Endothelial cell of umbilical vein (primary cell): ENCODE data around the gene CAPG. TPM values are rescaled to one million over a fixed set of nuclear protein-coding genes. Genes with fewer than 3 reads are reported as not detected.

Experiments used
- BruUV-seq: library from RNA; stranded (reverse); fragments of 400-500 nt; replicated peaks from 2 replicates; lab custom pipeline; 2021; lab: Mats Ljungman, UMichigan
- CTCF ChIA-PET: fragments of 300-600, 350-600 bp; sonication (Branson Sonifier 250); formaldehyde crosslinking; loops from one replicate; lab custom pipeline; 2021; ENCODE audit warnings: antibody characterized with exemption, inconsistent platforms; lab: Charles Lee
- POLR2A ChIA-PET: fragments of 300-600, 350-600 bp; sonication (Branson Sonifier 250); formaldehyde crosslinking; loops from one replicate; lab custom pipeline; 2021; ENCODE audit warnings: antibody characterized with exemption, inconsistent platforms; lab: Charles Lee
- DNase-seq: peaks from one replicate; pipeline ENCODE4 v3.0.0-alpha.2; 2011; ENCODE audit warnings: low read depth, low spot score
- FAIRE-seq: peaks from 2 replicates; lab custom pipeline; 2011; peaks lifted over from hg19 to GRCh38; lab: Jason Lieb, UNC
- H2AFZ ChIP-seq: 2 replicates; pipeline ENCODE4 v1.6.0; 2012; ENCODE audit warnings: low read depth, low read length, control low read depth, inconsistent platforms
- H3K27ac ChIP-seq: 2 replicates; pipeline ENCODE4 v1.5.1; 2011; ENCODE audit warnings: low read depth, mild to moderate bottlenecking, control low read depth, low read length, moderate library complexity; ENCODE audit not compliant: insufficient read depth
- H3K27me3 ChIP-seq, 2 experiments: 2 replicates each; pipeline versions ENCODE4 v1.6.0 to v1.6.1; 2011; ENCODE audit warnings: low read length in 2 of 2, mixed read lengths in 1 of 2; ENCODE audit not compliant: control insufficient read depth in 2 of 2, insufficient read depth in 2 of 2
- H3K36me3 ChIP-seq, 2 experiments: 2 replicates in 1 of 2; 3 replicates in 1 of 2; pipeline ENCODE4 v1.5.1; 2011; ENCODE audit warnings: low read length in 2 of 2, mild to moderate bottlenecking in 1 of 2, moderate library complexity in 1 of 2; ENCODE audit not compliant: control insufficient read depth in 2 of 2, insufficient read depth in 2 of 2; ENCODE audit errors: extremely low read depth in 1 of 2
- H3K4me1 ChIP-seq: 3 replicates; pipeline ENCODE4 v1.5.1; 2011; ENCODE audit warnings: mild to moderate bottlenecking, low read length; ENCODE audit not compliant: control insufficient read depth, insufficient read depth; ENCODE audit errors: extremely low read depth
- H3K4me2 ChIP-seq: 2 replicates; pipeline ENCODE4 v1.6.1; 2011; ENCODE audit warnings: low read length, control low read depth, mixed read lengths; ENCODE audit not compliant: insufficient read depth
- H3K4me3 ChIP-seq, 3 experiments: fragments of 200-600 bp in 1 of 3; sonication (generic), shearing (Covaris generic) in 1 of 3; replicated peaks in 1 of 3; 2 replicates each; pipeline ENCODE4 v1.5.1; 2011 to 2016; ENCODE audit warnings: control low read depth in 3 of 3, low read length in 3 of 3, mild to moderate bottlenecking in 2 of 3, inconsistent platforms in 1 of 3, low read depth in 1 of 3, moderate library complexity in 1 of 3; ENCODE audit not compliant: insufficient read depth in 1 of 3
- H3K79me2 ChIP-seq: 2 replicates; pipeline ENCODE4 v1.6.0; 2012; ENCODE audit warnings: low read length, inconsistent platforms; ENCODE audit not compliant: control insufficient read depth, insufficient read depth
- H3K9ac ChIP-seq: replicated peaks from 2 replicates; pipeline ENCODE3; 2011; ENCODE audit warnings: low read length, control low read depth; ENCODE audit not compliant: insufficient read depth; ENCODE audit errors: extremely low read depth
- H3K9me1 ChIP-seq: replicated peaks from 3 replicates; pipeline ENCODE4 v1.6.0; 2011; ENCODE audit warnings: mild to moderate bottlenecking, low read length; ENCODE audit not compliant: control insufficient read depth, insufficient read depth; ENCODE audit errors: extremely low read depth
- H3K9me3 ChIP-seq: replicated peaks from 2 replicates; pipeline ENCODE4 v1.5.1; 2012; ENCODE audit warnings: low read length, inconsistent platforms; ENCODE audit not compliant: control insufficient read depth, insufficient read depth
- H4K20me1 ChIP-seq: replicated peaks from 2 replicates; pipeline ENCODE3; 2011; ENCODE audit warnings: mild to moderate bottlenecking, low read length; ENCODE audit not compliant: control insufficient read depth, insufficient read depth; ENCODE audit errors: extremely low read depth
- EZH2 ChIP-seq: IDR thresholded peaks from 2 replicates; pipeline ENCODE4 v1.6.1; 2012; ENCODE audit warnings: borderline replicate concordance, low read depth, mild to moderate bottlenecking, moderate library complexity, low read length, inconsistent platforms; ENCODE audit not compliant: severe bottlenecking
- FOS ChIP-seq: IDR thresholded peaks from 2 replicates; pipeline ENCODE4 v1.6.1; 2011; ENCODE audit warnings: mild to moderate bottlenecking, low read length, moderate library complexity, borderline replicate concordance; ENCODE audit not compliant: insufficient read depth
- GATA2 ChIP-seq: IDR thresholded peaks from 2 replicates; pipeline ENCODE4 v1.7.0; 2011; ENCODE audit warnings: low read depth, mild to moderate bottlenecking, moderate library complexity, mixed read lengths, low read length; ENCODE audit not compliant: insufficient read length, insufficient read depth
- JUN ChIP-seq: IDR thresholded peaks from 2 replicates; pipeline ENCODE4 v1.6.1; 2011; ENCODE audit warnings: borderline replicate concordance, low read depth; ENCODE audit not compliant: insufficient read length, insufficient read depth
- MYC ChIP-seq: IDR thresholded peaks from one replicate; pipeline ENCODE4 v1.6.1; 2011; ENCODE audit warnings: mild to moderate bottlenecking, low read depth, low read length
- POLR2A ChIP-seq: IDR thresholded peaks from 2 replicates; pipeline ENCODE4 v1.6.1; 2012; ENCODE audit warnings: low read depth, mild to moderate bottlenecking, control low read depth, low read length
- POLR2AphosphoS5 ChIP-seq: IDR thresholded peaks from 2 replicates; pipeline ENCODE4 v1.6.1; 2012; ENCODE audit warnings: low read depth, mild to moderate bottlenecking, control low read depth, low read length, moderate library complexity; ENCODE audit not compliant: insufficient read depth
- dilution Hi-C: fragments of 300-500 bp; cut with MboI; formaldehyde crosslinking; loops from one replicate; pipeline ENCODE4 v1.15.0; 2019; ENCODE audit warnings: low sequenced_read_pairs; ENCODE audit not compliant: extremely low pct_ligation_motif_present
- intact Hi-C: fragments of 100-400 bp; cut with micrococcal nuclease; formaldehyde crosslinking; loops from one replicate; pipeline ENCODE4 v1.10.0; 2022
- polyA plus RNA-seq, 4 experiments: library from polyadenylated mRNA; depleted of rRNA in 3 of 4; stranded (reverse) in 3 of 4; unstranded in 1 of 4; fragments of >200 nt; gene quantifications; 2 replicates each; pipeline versions ENCODE4 v1.2.1 to v1.2.3, GENCODE V29; 2011 to 2012; ENCODE audit warnings: missing spikeins in 1 of 4
- total RNA-seq: library from RNA; stranded (reverse); gene quantifications from 2 replicates; pipeline ENCODE4 v1.2.3, GENCODE V29; 2021
- TF ChIP-seq, protein P1 (sequence below): IDR thresholded peaks from 2 replicates; pipeline ENCODE4 v1.6.1; 2011; ENCODE audit not compliant: insufficient read depth, insufficient read length
- TF ChIP-seq, protein P2 (sequence below), 2 donors: IDR thresholded peaks; 1 replicate in 1 of 2; 2 replicates in 1 of 2; pipeline ENCODE4 v1.5.1; 2011; ENCODE audit warnings: low read length in 2 of 2, mild to moderate bottlenecking in 2 of 2, moderate library complexity in 2 of 2, control low read depth in 1 of 2, inconsistent platforms in 1 of 2, low read depth in 1 of 2; ENCODE audit not compliant: insufficient read depth in 1 of 2; ENCODE audit errors: extremely low read depth in 1 of 2

The CAPG gene
- total and polyA plus RNA-seq, 2 donors (not counting 3 experiments of a cell fraction or from before 2014, with no cell fraction given): 107 to 115 TPM

DNA sequence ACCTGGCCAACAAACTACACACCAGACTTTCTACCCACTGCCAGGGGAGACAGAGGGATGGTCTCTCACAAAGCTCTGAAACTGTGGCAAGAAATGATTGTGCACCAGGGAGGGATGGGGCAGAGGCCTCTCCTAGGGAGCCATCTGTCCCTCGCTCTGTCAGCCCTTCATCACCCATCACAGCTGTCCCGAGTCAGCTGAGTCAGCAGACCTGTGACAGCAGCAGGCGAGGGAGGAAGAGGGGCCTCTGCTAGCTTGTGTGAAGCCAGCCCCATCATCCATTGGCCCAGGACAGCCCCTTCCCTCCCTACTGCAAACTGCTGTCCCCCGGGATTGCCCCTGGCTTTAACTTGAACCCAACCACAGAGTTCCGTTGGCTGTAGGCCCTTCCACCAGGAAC lies 13.4 kb upstream of the CAPG start:
- intact Hi-C loops: loop anchor here (5.0 kb wide), 2 partner anchors 179 to 194 kb away; partner anchors contain the start of genes TMEM150A and USP39
- Histone ChIP-seq H3K27me3 (no peaks in the 10 kb centered on the region), H3K36me3 (no peaks in the 10 kb centered on the region), H3K4me1 (peaks cover 9% of the 10 kb centered on the region), H3K9me1 (no peaks in the 10 kb centered on the region), H3K79me2 (no peaks in the 10 kb centered on the region), H3K9me3 (no peaks in the 10 kb centered on the region), H3K9ac (no peak overlapping the region), H3K4me2 (no peak overlapping the region), H3K4me3 (no peak overlapping the region), H3K27ac (no peak overlapping the region), H2AFZ (no peak overlapping the region), H4K20me1 (no peaks in the 10 kb centered on the region)
- dilution Hi-C loops: no loop called here
- no peak for TF ChIP-seq POLR2AphosphoS5
- TF ChIP-seq JUN: no peak
- no peak for TF ChIP-seq GATA2
- no peak for TF ChIP-seq FOS
- no peak for TF ChIP-seq EZH2
- TF ChIP-seq, protein P1, sequence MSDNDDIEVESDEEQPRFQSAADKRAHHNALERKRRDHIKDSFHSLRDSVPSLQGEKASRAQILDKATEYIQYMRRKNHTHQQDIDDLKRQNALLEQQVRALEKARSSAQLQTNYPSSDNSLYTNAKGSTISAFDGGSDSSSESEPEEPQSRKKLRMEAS: no peak
- TF ChIP-seq MYC: no peak
- TF ChIP-seq, protein P2, sequence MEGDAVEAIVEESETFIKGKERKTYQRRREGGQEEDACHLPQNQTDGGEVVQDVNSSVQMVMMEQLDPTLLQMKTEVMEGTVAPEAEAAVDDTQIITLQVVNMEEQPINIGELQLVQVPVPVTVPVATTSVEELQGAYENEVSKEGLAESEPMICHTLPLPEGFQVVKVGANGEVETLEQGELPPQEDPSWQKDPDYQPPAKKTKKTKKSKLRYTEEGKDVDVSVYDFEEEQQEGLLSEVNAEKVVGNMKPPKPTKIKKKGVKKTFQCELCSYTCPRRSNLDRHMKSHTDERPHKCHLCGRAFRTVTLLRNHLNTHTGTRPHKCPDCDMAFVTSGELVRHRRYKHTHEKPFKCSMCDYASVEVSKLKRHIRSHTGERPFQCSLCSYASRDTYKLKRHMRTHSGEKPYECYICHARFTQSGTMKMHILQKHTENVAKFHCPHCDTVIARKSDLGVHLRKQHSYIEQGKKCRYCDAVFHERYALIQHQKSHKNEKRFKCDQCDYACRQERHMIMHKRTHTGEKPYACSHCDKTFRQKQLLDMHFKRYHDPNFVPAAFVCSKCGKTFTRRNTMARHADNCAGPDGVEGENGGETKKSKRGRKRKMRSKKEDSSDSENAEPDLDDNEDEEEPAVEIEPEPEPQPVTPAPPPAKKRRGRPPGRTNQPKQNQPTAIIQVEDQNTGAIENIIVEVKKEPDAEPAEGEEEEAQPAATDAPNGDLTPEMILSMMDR (IDR thresholded peaks at IDR 0.05; ENCODE audit: extremely low read depth in 1 of 2, insufficient read depth in 1 of 2, low read depth in 1 of 2, low read length in 2 of 2): no peak
- TF ChIP-seq POLR2A: no peak
- no TSS peak for BruUV-seq
- FAIRE-seq (no peak), DNase-seq (no peak)
- POLR2A ChIA-PET: interaction anchor here (2.7 kb wide), 1 partner anchor 115 kb away, joined by 8 read pairs; the partner anchor contains the start of gene MAT2A
- CTCF ChIA-PET: interaction anchor here (1.2 to 7.7 kb wide), 3 partner anchors 49 to 128 kb away, joined by 3 to 236 read pairs (median 5); partner anchors contain the start of gene MAT2A
